Astrocyte of the cerebellum (primary cell): ENCODE data around the gene TAF8.

Source experiments
- DNase-seq: peaks from one replicate; pipeline ENCODE4 v3.0.0-alpha.2; 2011; ENCODE audit warnings: low read depth
- H3K4me3 ChIP-seq: 2 replicates; pipeline ENCODE4 v1.5.1; 2011; ENCODE audit warnings: mild to moderate bottlenecking, low read depth, low read length, moderate library complexity
- in situ Hi-C: cut with HindIII; loops from 2 replicates; pipeline ENCODE4 v1.10.0; 2017; ENCODE audit warnings: low sequenced_read_pairs
- TF ChIP-seq, protein P1 (sequence below): IDR thresholded peaks from 2 replicates; pipeline ENCODE4 v1.5.1; 2012; ENCODE audit warnings: low read length, low read depth, moderate library complexity, mild to moderate bottlenecking; ENCODE audit errors: missing control alignments

Gene TAF8

DNA sequence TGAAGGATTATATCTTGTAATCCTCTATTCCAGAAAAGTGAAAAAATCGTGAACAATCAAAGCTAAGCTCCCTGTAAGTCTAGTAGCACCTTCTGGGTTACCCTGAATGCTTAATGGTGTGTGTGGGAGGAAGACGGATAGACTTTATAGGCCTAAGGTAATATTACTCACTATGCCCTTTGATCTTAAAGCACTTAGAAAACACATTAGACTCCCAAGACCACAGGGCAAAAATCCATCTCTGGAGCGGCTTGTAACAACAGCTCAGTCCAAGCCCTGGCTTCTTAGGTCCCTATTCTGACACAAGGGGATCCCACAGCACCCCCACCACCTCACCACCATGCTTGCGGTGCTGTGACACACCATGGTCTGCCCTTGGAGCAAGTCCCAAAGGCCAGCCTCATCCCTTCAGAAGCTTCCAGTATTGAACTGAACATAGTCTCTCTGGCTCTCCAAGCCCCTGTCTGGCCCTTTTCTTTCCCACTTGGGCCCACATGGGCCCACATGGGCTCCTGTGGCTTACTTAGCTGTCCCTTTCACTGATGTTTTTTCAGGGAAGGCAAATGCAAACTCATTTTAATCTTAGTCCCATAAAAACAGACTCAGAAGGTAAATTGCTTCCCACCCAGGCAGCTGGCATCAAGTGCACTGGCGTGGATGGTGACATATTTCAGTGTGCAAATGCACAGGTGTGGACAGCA lies 63.8 kb downstream of the TAF8 start:
- DNase-seq = no peak
- TF ChIP-seq, protein P1, sequence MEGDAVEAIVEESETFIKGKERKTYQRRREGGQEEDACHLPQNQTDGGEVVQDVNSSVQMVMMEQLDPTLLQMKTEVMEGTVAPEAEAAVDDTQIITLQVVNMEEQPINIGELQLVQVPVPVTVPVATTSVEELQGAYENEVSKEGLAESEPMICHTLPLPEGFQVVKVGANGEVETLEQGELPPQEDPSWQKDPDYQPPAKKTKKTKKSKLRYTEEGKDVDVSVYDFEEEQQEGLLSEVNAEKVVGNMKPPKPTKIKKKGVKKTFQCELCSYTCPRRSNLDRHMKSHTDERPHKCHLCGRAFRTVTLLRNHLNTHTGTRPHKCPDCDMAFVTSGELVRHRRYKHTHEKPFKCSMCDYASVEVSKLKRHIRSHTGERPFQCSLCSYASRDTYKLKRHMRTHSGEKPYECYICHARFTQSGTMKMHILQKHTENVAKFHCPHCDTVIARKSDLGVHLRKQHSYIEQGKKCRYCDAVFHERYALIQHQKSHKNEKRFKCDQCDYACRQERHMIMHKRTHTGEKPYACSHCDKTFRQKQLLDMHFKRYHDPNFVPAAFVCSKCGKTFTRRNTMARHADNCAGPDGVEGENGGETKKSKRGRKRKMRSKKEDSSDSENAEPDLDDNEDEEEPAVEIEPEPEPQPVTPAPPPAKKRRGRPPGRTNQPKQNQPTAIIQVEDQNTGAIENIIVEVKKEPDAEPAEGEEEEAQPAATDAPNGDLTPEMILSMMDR = no peak
- in situ Hi-C loops = no loop called here
- H3K4me3 ChIP-seq = no peak overlapping the region

GRCh38 chr6:42117843-42118161 lies 67.5 kb downstream of the TAF8 start:
- H3K4me3 ChIP-seq = no peak overlapping the region
- in situ Hi-C loops = no loop called here
- no peak for DNase-seq
- TF ChIP-seq, protein P1 = no peak

DNA sequence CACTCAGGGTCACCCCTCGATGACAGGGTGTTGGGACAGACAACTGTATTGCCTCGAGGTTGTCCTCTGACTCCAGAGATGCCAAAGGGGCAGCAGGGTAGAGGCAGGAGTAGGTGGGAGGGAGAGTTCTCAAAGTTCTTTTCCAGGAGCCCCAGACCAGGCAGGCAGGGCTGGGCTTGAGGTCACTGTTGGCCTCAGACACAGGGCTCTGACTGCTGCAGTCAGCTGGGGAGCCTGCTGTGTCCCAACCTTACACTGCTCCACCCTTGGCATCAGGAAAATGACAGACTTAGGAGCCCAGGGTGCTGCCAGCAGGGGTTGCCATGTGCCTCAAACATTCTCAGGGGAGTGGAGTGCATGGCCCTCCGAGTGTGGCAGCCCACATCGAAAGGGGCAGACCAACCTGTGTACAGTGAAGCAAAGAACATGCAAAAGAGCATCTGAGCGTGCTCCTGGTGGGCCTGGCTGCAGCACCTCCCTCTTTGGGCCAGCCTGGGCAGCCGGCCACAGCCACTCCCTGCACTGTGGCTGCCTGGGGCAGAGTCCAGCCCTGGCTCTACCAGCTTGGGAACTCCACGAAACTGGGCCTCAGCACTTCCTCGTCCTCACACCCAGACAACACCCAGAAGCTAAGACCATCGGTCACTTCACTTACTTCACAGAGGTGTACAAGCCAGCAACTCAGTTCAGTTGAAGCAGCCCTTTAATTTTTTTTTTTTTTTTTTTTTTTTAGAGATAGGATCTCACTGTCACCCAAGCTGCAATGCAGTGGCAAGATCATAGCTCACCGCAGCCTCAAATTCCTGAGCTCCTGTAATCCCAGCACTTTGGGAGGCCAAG lies 68.1 kb downstream of the TAF8 start:
- in situ Hi-C loops = no loop called here
- TF ChIP-seq, protein P1 = no peak
- no peak overlapping the region for H3K4me3 ChIP-seq
- no peak for DNase-seq

DNA sequence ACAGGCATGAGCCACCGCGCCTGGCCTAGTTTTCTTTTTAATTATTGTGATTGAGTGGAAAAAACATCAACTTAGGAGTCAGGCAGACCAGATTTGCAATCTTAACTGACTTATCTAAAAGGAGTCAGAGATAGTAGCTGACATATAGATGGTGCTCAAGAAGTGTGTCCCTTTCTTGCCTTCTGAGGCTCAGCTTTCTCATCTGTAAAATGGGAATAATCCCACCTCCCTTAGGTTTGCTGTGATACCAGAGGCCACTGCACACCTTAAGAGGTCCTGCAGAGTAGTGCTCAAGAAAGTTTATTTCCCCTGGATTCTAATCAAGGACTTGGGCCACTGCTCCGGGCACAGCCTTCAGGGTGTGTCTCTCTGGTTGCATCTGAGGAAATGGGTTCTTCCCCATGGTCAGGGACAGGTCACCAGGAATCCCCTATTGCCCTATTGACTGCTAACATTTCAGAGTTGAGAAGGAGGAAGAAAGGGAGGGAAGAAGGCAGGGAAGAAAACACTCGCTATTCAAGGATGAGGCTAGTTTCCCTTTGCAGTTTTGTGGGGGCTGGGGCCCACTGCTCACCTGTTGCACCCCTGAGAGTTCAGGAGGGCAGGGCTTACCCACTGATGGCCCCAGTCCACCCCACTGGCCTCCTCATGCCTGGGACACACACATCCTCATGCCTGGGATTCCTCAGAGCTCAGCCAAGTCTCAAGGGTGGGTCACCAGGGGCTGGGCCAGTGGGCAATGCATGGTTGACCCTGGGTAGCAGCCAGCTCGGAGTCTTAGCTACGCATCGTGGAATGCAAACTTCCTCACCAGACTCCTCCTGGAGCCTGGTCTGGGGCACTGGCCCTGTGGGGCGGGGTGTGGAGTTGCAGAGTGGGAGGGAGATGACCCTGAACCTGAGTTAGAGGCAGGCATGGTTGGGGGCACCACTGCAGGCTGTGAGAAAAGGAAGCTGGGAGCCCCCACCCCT lies 70.9 kb downstream of the TAF8 start:
- TF ChIP-seq, protein P1 = no peak
- in situ Hi-C loops = no loop called here
- no peak for DNase-seq
- H3K4me3 ChIP-seq = no peak overlapping the region

DNA sequence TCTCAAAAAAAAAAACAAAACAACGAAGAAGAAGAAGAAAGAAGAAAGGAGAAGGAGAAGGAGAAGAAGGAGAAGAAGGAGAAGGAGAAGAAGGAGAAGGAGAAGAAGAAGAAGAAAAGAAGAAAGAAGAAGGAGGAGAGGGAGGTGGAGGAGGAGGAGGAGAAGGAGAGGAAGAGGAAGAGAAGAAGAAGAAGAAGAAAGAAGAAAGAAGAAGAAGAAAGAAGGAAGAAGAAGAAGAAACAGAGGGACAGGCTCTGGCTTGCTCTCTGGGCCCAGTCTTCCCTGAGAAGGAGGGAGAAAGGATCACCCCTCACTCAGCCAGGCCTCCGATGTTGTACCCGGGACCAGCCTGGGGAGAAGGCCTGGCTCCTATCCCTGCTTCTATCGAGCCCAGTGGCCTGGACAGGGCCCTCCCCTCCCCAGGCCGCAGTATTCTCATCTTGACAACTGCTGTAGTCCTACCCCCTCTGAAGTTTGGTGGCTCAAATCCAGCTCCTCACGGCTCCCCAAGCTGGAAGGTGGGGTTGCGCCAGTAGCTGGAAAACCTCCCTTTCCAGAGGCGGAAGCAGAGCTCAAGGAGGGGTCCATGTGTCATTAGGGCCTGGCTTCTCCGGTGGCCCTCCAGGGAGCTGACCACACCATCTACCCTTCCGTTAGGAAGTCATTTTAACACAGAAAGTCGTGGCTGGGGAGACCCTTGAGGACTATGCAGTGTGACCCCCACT lies 73.2 kb downstream of the TAF8 start:
- TF ChIP-seq, protein P1 = no peak
- no peak overlapping the region for H3K4me3 ChIP-seq
- in situ Hi-C loops = no loop called here
- DNase-seq = no peak
